Esophagus squamous epithelium (tissue), 5 donors: ENCODE results near the gene DENND4A. TPM values are rescaled to one million over a fixed set of nuclear protein-coding genes. Genes with fewer than 3 reads are reported as not detected.

Source experiments
- DNase-seq: peaks from one replicate; lab custom pipeline; 2025; lab: John Stamatoyannopoulos, UW
- H3K27ac ChIP-seq, 4 donors: fragments of 200-600 bp; sonication (generic); one replicate each; pipeline ENCODE4 v1.5.1; 2016 to 2019; ENCODE audit warnings: mild to moderate bottlenecking in 1 of 4
- H3K27me3 ChIP-seq, 4 donors: fragments of 200-600 bp; sonication (generic); 1 replicate in 3 of 4; 2 replicates in 1 of 4; pipeline versions ENCODE4 v1.5.1 to v1.6.0; 2017 to 2021; ENCODE audit warnings: antibody characterized with exemption in 1 of 4
- H3K36me3 ChIP-seq, 3 donors: fragments of 200-600 bp; sonication (generic); one replicate each; pipeline ENCODE4 v1.5.1; 2016 to 2019
- H3K4me1 ChIP-seq, 3 donors: fragments of 200-600 bp; sonication (generic); one replicate each; pipeline ENCODE4 v1.5.1; 2017 to 2019
- H3K4me3 ChIP-seq, 4 donors: fragments of 200-600 bp; sonication (generic); 1 replicate in 3 of 4; 2 replicates in 1 of 4; pipeline ENCODE4 v1.5.1; 2016 to 2019; ENCODE audit warnings: mild to moderate bottlenecking in 2 of 4, moderate library complexity in 1 of 4
- H3K9me3 ChIP-seq, 3 donors: fragments of 200-600 bp; sonication (generic); one replicate each; pipeline ENCODE4 v1.5.1; 2016 to 2019
- CTCF ChIP-seq, 6 experiments: fragments of 450-650 bp in 4 of 6; fragments of 200-600 bp in 2 of 6; sonication (generic) in 2 of 6; IDR thresholded peaks; one replicate each; pipeline ENCODE4 v1.5.1; 2016 to 2019; ENCODE audit warnings: antibody characterized with exemption in 6 of 6, mild to moderate bottlenecking in 4 of 6, moderate library complexity in 4 of 6
- POLR2A ChIP-seq, 4 donors: fragments of 450-650 bp; IDR thresholded peaks; one replicate each; pipeline ENCODE4 v1.6.1; 2017; ENCODE audit warnings: antibody characterized with exemption in 4 of 4, mild to moderate bottlenecking in 4 of 4, moderate library complexity in 3 of 4
- WGBS, 2 donors: methylation state at CpG; one replicate each; pipeline ENCODE4 v1.1.5; 2018; 5-methylcytosine and 5-hydroxymethylcytosine counted together
- intact Hi-C: fragments of 100-400 bp; cut with DNase I; formaldehyde crosslinking; loops from one replicate; pipeline ENCODE4 v1.15.0; 2022
- total RNA-seq, 4 donors: library from RNA; depleted of rRNA; stranded (reverse); fragments of >200 nt; gene quantifications; one replicate each; pipeline ENCODE4 v1.1.0, GENCODE V29; 2016
- donor health status: DM: yes; HTN: yes; CAD: no.

Gene DENND4A
- total RNA-seq, 4 donors from 2014 or later = 5.9 to 22.3 (median 10.9) TPM

DNA sequence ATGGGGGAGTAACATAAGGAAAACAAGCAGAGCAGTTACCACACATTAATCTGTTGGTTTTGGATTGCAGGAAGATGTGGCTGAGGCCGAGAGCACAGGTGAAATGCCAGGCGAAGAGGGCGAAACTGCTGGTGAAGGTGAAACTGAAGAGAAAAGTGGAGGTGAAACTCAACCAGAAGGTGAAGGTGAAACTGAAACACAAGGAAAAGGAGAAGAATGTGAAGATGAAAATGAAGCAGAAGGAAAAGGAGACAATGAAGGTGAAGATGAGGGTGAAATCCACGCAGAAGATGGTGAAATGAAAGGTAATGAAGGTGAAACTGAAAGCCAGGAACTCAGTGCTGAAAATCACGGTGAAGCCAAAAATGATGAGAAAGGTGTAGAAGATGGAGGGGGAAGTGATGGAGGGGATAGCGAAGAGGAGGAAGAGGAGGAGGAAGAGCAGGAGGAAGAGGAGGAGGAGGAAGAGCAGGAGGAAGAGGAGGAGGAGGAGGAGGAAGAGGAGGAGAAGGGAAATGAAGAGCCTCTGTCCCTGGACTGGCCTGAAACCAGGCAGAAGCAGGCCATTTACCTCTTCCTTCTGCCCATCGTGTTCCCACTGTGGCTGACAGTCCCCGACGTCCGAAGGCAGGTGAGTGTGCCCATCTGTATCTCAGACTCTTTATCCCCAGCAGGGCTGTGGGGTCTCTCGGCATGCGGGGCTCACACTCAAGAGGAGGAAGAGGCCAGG is 141.6 kb downstream of the DENND4A start:
- TF ChIP-seq CTCF (IDR thresholded peaks at IDR 0.05) = no peak
- no peak for TF ChIP-seq POLR2A (IDR thresholded peaks at IDR 0.05)
- Histone ChIP-seq H3K27me3 (no peaks in the 10 kb centered on the region), H3K4me1 (no peaks in the 10 kb centered on the region), H3K9me3 (no peaks in the 10 kb centered on the region), H3K27ac (no peak overlapping the region), H3K4me3 (no peak overlapping the region), H3K36me3 (peaks cover 0 to 35% (median 0%) of the 10 kb centered on the region in 3 donors)
- DNase-seq = no peak
- WGBS, 2 donors = 85 to 92% methylated on average over 10 to 12 of the region's 12 CpGs
- intact Hi-C loops = no loop called here

GRCh38 chr15:65646486-65646885 is 145.6 kb downstream of the DENND4A start:
- peaks cover 0 to 12% (median 0%) of the 10 kb centered on the region in 3 donors for H3K36me3 ChIP-seq
- 83 to 96% methylated on average over 4 of the region's 4 CpGs for WGBS, 2 donors
- DNase-seq = no peak
- intact Hi-C loops = no loop called here
- H3K27me3 ChIP-seq = no peaks in the 10 kb centered on the region
- no peak overlapping the region for H3K4me3 ChIP-seq
- H3K9me3 ChIP-seq = no peaks in the 10 kb centered on the region
- H3K4me1 ChIP-seq = peaks cover 0 to 3% (median 0%) of the 10 kb centered on the region in 3 donors
- H3K27ac ChIP-seq = no peak overlapping the region
- TF ChIP-seq CTCF (IDR thresholded peaks at IDR 0.05) (no peak), POLR2A (IDR thresholded peaks at IDR 0.05) (no peak)

DNA sequence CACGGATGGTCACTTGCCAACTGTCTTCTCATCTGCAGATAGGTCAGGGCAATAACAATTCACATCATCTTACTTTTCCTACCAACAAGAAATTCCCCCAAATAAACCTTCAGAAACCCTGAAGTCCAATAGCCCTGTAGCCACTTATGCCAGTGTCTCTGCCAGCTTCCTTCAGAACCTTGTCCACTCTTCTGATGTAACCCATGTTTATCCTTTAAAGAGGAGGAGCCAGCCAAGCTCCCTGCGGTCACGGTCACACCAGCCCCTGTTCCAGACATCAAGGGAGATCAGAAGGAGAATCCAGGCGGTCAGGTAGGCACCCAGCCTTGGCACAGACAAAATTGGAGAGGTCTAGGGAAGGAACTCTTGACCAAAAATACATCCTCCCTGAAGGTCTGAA is 146.7 kb downstream of the DENND4A start:
- Histone ChIP-seq H3K27me3 (no peaks in the 10 kb centered on the region), H3K36me3 (peaks cover 0 to under 1% (median 0%) of the 10 kb centered on the region in 3 donors), H3K4me1 (peaks cover 0 to 3% (median 0%) of the 10 kb centered on the region in 3 donors), H3K4me3 (no peak overlapping the region), H3K27ac (no peak overlapping the region), H3K9me3 (no peaks in the 10 kb centered on the region)
- TF ChIP-seq CTCF (IDR thresholded peaks at IDR 0.05) = no peak
- TF ChIP-seq POLR2A (IDR thresholded peaks at IDR 0.05) = no peak
- intact Hi-C loops = no loop called here
- DNase-seq = no peak
- WGBS, 2 donors = 87 to 93% methylated on average over 2 to 4 of the region's 4 CpGs

GRCh38 chr15:65644282-65644681 is 147.8 kb downstream of the DENND4A start:
- H3K4me1 ChIP-seq = peaks cover 0 to 3% (median 0%) of the 10 kb centered on the region in 3 donors
- no peaks in the 10 kb centered on the region for H3K9me3 ChIP-seq
- H3K4me3 ChIP-seq = no peak overlapping the region
- no peak overlapping the region for H3K27ac ChIP-seq
- intact Hi-C loops = loop anchor here (5.0 kb wide), 1 partner anchor 213 kb away; no protein-coding TSS in a partner anchor
- no peaks in the 10 kb centered on the region for H3K36me3 ChIP-seq
- 79 to 92% methylated on average over 2 to 4 of the region's 4 CpGs for WGBS, 2 donors
- TF ChIP-seq CTCF (IDR thresholded peaks at IDR 0.05) (no peak), POLR2A (IDR thresholded peaks at IDR 0.05) (no peak)
- H3K27me3 ChIP-seq = no peaks in the 10 kb centered on the region
- no peak for DNase-seq

DNA sequence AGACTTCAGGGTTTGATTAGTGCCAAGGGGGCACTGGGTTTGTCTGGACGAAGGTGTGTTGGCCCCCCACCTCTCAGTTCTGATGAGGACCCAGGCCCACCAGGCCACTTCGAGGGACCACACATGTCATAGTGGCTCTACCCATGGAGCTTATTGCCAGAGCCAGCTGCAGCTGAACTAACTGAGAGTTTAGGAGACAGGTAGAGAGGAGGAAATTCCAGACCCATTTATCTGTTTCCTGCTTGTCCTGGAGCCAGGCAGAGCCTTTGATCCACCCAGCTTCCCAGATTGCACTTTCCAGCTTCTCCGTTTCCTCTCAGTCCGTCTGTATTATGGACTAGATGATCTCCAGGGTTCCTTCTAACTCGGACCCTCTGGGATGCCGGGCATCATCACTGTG is 149.5 kb downstream of the DENND4A start:
- no peak overlapping the region for H3K4me3 ChIP-seq
- no peaks in the 10 kb centered on the region for H3K9me3 ChIP-seq
- H3K36me3 ChIP-seq = no peaks in the 10 kb centered on the region
- TF ChIP-seq POLR2A (IDR thresholded peaks at IDR 0.05) = no peak
- no peak for TF ChIP-seq CTCF (IDR thresholded peaks at IDR 0.05)
- H3K27ac ChIP-seq = peak overlapping the region in 1 of 4 donors; percentile 29
- no peaks in the 10 kb centered on the region for H3K27me3 ChIP-seq
- WGBS, 2 donors = 69 to 73% methylated on average over 4 to 6 of the region's 6 CpGs
- intact Hi-C loops = loop anchor here (5.0 kb wide), 1 partner anchor 215 kb away; no protein-coding TSS in a partner anchor
- no peak for DNase-seq
- peaks cover 0 to 11% (median 0%) of the 10 kb centered on the region in 3 donors for H3K4me1 ChIP-seq
